Activated T-cell treated with anti-CD3 and anti-CD28 coated beads, Interleukin-2, amount 50 U/mL, for 1 hour (primary cell): Measurements from ENCODE around the gene ACP6.
A peak's percentile ranks its signal among the peaks of the same experiment; 100 is the strongest.
"Not testable (repeated sequence)": the region's sequence is repeated elsewhere in the genome, so short reads cannot be mapped to it uniquely, and the experiment has no call there.

ENCODE experiments used
- DNase-seq: peaks from one replicate; pipeline ENCODE4 v3.0.0-alpha.2; 2020

ACP6 gene

GRCh38 chr1:147670319-147671001 is at the start of gene ACP6:
Gene ACP6, minus strand, starts transcription at chr1:147670524. Its CDS starts 476 bp downstream, at chr1:147670048.
- peak; percentile 86 for DNase-seq

- no peak for DNase-seq
These were observed 49.4 kb upstream of the ACP6 start for GRCh38 chr1:147719711-147720225.

- DNase-seq: no peak
These were observed 48.8 kb upstream of the ACP6 start for GRCh38 chr1:147719029-147719698.

DNA sequence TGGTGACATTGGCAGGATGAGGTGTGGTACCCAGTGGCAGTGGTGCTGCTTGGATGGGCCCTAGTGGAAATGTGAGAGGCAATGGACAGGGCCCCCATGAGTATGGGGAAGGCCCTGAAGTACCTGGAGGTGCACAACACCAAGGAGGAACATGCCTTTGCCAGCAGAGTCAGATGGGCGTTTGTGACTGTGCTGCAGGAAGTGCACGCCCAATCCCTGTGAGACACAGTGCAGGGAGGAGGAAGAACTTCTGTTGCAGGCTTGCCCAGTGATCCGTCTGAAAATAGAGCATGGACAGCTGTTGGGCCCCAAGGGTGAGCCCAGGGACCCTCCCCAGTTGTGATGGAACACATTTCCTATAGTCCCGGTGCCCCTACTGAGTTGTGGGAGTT is 47.4 kb upstream of the ACP6 start:
- no peak for DNase-seq

DNA sequence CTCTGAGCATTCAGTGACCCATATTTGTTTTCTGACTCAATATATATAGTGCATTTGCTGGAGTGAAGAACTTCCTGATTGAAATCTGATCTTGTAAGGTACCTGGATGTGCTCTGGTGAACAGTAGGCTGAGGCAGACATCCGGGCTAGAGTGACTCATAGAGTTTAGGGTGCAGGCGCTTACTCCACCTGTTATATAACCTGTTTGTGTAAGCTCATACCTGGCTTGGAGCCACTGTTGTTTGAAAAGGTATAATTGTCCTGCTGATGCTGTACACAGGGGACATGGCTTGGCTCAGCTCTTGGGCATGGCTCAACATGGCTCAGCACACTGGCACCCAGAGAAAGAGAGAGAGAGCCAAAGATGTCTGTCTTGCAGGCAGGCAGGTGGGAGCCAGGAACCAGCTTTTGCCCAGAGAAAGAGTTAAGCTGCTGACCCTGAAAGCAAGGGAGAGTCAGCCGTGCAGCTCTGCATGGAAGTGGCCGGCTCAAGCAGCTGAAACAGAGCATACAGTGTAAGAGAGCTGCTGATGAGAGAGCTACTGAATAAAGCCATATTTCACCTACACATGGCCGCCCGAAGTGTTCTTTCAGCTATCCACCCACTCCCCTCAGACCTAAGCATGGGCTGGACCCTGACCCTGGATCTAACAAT is 46.9 kb upstream of the ACP6 start:
- DNase-seq: no peak

DNA sequence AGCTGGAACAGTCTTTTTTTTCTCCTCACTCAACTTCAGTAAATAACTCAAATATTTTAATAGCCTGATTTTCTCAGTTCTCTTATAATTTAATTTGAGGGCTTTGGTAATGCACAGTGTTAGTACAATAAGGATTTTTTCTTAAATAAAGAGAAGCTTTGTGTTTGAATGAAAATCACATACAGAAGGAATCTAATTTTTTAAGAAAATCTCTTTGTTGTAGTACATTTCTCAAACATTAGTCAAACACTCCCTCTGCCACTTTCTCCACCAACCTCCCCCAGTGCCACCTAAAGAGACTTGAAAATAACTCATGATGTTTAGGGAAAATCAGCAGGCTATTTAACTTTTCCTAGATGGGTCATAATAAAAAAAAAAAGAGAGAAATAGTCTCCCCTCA is 42.3 kb upstream of the ACP6 start:
- DNase-seq: no peak

DNA sequence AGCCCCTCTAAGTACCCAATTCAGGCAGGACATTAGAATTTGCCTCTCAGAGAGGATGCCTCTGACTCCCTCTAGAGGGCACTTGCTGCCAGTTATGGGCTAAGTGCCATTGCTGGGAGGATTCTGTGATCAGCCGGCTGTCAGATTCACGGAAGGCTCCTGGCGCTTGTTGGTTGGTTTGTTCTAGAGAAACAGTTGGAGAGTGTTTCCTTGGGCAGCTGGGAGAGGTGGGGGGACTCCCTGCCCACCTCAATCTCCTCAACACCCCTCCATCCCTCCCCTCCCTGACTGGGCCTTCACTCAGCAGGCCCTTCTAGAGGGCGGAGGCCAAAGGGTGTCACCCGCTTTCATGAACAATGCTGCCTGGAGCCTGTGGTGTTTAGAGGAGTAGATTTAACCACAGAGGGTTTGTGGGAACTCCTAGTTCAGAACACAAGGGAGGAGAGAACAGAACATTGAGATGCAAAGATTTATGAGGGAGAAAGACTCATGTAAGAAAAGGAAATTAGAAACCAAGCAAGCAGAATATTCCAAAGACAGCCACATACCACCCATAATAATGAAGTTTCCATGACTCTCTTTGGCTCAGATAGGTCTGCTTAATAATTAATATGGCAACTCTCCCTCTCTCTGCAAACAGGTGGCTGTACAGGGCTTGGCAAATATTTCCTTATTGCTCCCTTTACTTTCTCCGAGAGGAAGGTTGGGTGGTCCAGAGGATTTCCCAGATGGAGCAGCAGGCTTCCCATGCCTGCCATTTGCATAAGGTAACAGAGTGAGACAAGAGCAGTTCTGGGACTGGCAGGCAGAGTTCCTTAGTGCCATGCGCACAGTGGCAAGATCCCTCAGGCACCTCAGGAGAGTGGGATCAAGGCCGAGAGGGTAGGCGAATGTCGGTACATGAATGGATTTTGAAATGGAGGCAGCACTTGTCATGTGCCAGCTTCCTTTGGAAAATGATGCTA is 30.0 kb upstream of the ACP6 start:
- peak; percentile 61 for DNase-seq

DNA sequence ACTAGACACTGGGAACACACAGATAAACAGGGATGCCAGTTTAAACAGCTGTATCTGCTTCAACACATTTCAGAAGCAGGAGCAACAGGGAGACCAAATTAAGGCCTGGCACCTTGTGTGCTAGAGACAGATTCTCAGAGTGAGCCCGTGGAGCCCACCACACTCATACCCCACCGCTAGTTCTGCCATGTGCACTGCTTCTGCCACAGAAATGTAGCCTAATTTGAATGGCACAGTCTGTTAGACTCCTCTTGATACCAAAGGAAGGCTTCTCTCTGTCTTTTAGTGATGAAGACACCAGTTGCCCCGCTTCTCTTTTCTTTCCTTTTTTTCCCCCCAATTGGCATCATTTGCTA is 29.3 kb upstream of the ACP6 start:
- no peak for DNase-seq

DNA sequence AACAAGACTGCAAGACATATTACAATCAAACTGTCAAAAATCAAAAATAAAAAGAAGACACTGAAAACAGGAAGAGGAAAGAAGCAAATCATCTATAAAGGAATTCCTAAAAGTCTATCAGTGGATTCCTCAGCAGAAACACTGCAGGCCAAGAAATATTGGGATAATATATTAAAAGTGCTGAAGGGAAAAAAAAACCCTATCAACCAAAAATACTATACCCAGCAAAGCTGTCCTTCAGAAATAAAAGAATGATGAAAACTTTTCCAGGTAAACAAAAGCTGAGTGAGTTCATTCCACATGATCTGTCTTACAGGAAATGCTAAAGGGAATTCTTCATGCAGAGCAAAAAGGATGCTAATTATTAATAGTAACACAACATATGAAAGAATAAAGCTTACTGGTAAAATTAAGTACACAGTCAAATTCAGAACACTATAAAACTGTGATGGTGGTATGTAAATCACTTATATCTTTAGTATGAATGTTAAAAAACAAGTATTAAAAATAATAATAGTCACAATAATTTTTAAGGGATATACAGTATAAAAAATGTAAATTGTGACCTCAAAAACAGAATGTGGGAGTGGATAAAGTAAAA is 12.9 kb upstream of the ACP6 start:
- no peak for DNase-seq

- DNase-seq: not testable (repeated sequence)
These were observed 10.4 kb upstream of the ACP6 start for GRCh38 chr1:147680608-147681235.

DNA sequence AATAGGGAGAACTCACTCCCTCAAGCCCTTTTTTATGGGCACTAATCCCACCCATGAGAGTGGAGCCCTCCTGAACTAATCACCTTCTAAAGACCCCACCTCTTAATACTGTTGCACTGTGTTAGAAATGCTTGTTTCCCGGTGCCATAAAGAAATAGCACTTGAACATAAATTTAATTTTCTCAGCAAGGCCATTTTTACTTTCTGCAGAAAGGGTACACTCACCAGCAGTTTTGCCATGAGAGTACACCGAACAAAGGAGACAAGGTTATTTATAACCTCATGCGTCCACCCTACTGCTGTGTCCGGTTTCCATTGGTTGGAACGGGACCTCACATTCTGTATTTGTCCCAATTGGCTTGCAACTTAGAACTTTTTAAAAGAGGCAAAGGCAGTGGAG is 7.4 kb upstream of the ACP6 start:
- DNase-seq: not testable (repeated sequence)

DNA sequence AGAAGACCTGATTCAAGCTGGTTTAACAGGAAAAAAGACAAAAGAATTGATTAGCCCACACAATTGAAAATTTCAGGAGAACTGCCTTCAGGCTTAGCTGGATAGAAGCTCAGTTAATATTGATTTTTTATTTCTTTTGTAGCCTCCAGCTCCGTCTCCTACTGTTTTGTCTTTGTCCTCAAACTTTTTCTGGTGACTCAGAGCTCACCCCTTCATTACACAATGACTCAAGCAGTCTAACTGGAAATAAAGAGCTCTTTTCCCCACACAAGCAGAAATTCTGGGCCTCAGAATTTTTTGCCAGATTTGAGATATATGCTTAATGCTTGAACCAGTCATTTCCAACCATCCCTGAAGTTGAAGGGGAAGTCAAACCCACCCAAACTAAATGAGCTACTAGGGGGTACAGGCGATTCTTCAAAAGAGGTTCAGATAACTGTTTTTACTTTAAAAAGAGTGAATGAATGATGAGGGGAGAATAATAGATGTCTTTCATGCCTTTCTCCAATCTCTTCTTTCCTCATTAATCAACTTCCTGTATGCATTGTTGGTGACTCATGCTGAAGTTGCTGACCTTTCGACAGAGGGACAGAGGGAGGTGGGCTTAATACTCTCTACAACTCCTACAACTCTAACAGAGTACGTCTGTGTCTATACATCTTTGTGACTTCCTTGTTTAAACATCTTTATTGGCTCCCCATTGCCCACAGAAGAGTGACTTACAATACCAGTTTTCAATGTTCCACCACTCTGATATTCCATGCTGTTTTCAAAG is 6.2 kb upstream of the ACP6 start:
- no peak for DNase-seq

- DNase-seq: no peak
These were observed 3.5 kb upstream of the ACP6 start for GRCh38 chr1:147673816-147674215.

DNA sequence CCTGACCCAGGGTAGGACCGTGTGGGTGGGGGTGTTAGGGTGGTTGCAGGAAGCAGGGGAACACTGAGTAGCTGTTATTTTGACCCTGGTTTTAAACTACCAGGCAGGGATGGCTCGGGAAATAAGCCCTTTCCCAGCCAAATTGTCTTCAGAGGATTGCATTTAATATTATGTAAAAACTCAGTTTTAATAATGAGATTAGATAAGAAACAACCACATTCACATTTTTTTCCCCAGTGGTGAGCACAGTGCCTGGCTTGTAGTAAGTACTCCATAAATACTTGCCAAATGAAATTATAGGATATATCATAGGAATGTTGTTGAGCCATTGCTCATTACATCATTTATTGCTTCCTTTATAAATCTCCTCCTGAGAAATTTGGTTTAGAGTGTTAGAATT is 3.1 kb upstream of the ACP6 start:
- DNase-seq: no peak

GRCh38 chr1:147669469-147670318 is 630 bp downstream of the ACP6 start:
- DNase-seq: peak; percentile 56

DNA sequence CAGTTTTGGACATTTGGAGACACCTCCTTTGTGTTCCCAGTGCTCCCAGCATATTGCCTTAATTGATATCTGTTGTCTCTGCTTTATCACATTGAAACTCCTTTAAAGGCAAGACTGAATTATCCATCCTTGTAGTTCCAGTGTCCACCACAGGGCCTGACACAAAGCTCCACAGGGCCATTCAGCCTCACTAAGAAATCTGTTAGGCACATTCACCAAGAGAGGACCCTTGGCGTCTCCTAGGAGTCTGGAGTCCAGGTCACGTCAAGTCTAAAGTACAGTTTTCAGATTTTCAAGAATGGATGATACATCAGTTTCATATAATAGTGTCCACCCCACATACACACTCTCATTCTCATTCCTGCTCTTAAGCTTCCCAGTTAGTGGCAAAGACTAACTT is 4.8 kb downstream of the ACP6 start:
- no peak for DNase-seq

DNA sequence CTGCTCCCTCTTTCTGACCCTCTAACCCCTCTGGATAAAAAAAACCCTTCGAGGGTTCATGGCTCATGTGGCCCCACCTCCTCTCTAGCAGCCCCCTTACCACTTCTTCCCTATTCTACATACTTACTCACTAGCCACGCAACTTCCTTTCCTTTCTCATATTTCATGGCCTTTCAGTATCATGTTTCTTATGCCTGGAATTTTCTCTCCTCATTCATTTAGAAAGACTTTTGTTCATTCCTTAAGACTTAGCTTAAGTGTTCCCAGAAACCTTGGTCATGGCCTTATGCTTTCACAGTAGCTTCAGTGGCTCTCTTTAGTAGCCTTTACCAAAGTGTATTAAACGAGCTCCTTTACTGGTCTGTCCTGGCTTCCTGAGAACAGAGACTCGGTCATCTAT is 6.1 kb downstream of the ACP6 start:
- no peak for DNase-seq

- no peak for DNase-seq
These were observed 15.8 kb downstream of the ACP6 start for GRCh38 chr1:147654511-147654910.

- no peak for DNase-seq
These were observed 18.0 kb downstream of the ACP6 start for GRCh38 chr1:147652306-147652705.

DNA sequence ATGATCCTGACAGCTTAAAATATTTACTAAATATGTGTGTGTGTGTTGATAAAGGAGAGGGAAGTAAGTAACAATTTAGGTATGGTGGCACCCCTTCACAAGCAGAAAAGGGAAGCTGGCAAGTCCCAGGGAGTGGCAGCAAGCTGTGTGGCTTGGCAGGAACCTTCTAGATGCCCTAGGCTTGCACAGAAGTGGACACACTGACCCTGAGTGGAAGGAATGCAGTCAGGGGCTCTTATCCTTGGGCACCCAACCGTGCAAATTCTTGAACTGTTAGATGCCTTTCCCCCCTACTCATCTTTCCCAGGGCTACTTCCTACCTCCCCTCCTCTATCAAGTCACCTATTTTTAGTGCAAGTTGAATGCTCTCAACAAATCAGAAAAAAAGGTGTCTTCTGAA is 18.9 kb downstream of the ACP6 start:
- DNase-seq: no peak
